OCI-M2 (cell line): ENCODE measurements around the gene ME3.

ENCODE experiments used
- DNase-seq: peaks from one replicate; lab custom pipeline; 2025; ENCODE audit not compliant: unreplicated experiment; lab: John Stamatoyannopoulos, UW

ME3 gene

GRCh38 chr11:86397351-86397750 lies 275.1 kb downstream of the ME3 start:
- no peak for DNase-seq

GRCh38 chr11:86396396-86396795 lies 276.0 kb downstream of the ME3 start:
- DNase-seq: no peak

- no peak for DNase-seq
Observed at GRCh38 chr11:86395061-86395551, 277.3 kb downstream of the ME3 start.
